K562 (cell line): ENCODE measurements around the gene DEF6. TPM values are rescaled to one million over a fixed set of nuclear protein-coding genes. Genes with fewer than 3 reads are reported as not detected.

Experiments
- ADNP ChIP-seq: fragments of 200-800 bp; sonication (Bioruptor generic); IDR thresholded peaks from 2 replicates; pipeline ENCODE4 v1.6.1; 2016; ENCODE audit warnings: missing genetic modification characterization, missing compliant biosample characterization
- BCLAF1 ChIP-seq, 2 experiments: fragments of 450-650 bp in 1 of 2; IDR thresholded peaks; 2 replicates each; pipeline ENCODE4 v1.6.1; 2011 to 2017; ENCODE audit warnings: low read depth in 2 of 2, antibody characterized with exemption in 1 of 2, borderline replicate concordance in 1 of 2, low read length in 1 of 2, mild to moderate bottlenecking in 1 of 2, mixed read lengths in 1 of 2; ENCODE audit not compliant: control insufficient read depth in 1 of 2
- CBFA2T3 ChIP-seq: fragments of 450-650 bp; IDR thresholded peaks from 2 replicates; pipeline ENCODE4 v1.6.1; 2017
- CBFB ChIP-seq: sonication (generic); formaldehyde crosslinking; IDR thresholded peaks from 2 replicates; pipeline ENCODE4 v1.4.0; 2020; ENCODE audit warnings: mild to moderate bottlenecking, missing genetic modification reagents
- DEAF1 ChIP-seq: fragments of 450-650 bp; formaldehyde crosslinking; IDR thresholded peaks from 2 replicates; pipeline ENCODE4 v1.4.0; 2020; ENCODE audit warnings: mild to moderate bottlenecking, moderate library complexity
- GTF2E2 ChIP-seq: fragments of 200-800 bp; sonication (Bioruptor generic); IDR thresholded peaks from 2 replicates; pipeline ENCODE4 v1.6.1; 2016; ENCODE audit warnings: missing genetic modification characterization, missing compliant biosample characterization
- ILK ChIP-seq: fragments of 450-650 bp; IDR thresholded peaks from 2 replicates; pipeline ENCODE4 v1.6.1; 2016; ENCODE audit warnings: missing genetic modification characterization, low read depth, mild to moderate bottlenecking, missing compliant biosample characterization, moderate library complexity, borderline replicate concordance
- MYNN ChIP-seq, 2 experiments: sonication (generic); formaldehyde crosslinking in 1 of 2; IDR thresholded peaks; 2 replicates each; pipeline versions ENCODE4 v1.5.0 to v1.6.1; 2016 to 2020; ENCODE audit warnings: antibody characterized with exemption in 1 of 2, missing genetic modification reagents in 1 of 2
- NEUROD1 ChIP-seq: fragments of 150-350 bp; IDR thresholded peaks from 2 replicates; pipeline ENCODE4 v1.6.1; 2014; ENCODE audit warnings: borderline replicate concordance, low read length, low read depth; ENCODE audit not compliant: partially characterized antibody
- NFIC ChIP-seq: fragments of 450-650 bp; IDR thresholded peaks from 2 replicates; pipeline ENCODE4 v1.6.1; 2017; ENCODE audit warnings: mild to moderate bottlenecking, inconsistent platforms
- SMAD2 ChIP-seq: fragments of 150-350 bp; IDR thresholded peaks from 2 replicates; pipeline ENCODE4 v1.6.1; 2014; ENCODE audit warnings: low read depth, mild to moderate bottlenecking, low read length
- TCF7 ChIP-seq: sonication (generic); IDR thresholded peaks from 2 replicates; pipeline ENCODE4 v1.6.1; 2016; ENCODE audit warnings: antibody characterized with exemption, borderline replicate concordance
- TCFL5 ChIP-seq: fragments of 250-450 bp; sonication (Bioruptor Pico); conservative IDR thresholded peaks from 2 replicates; pipeline ENCODE4 v1.6.1; 2021; ENCODE audit warnings: mild to moderate bottlenecking, moderate library complexity, matching md5 sums
- TFE3 ChIP-seq: fragments of 450-650 bp; formaldehyde crosslinking; IDR thresholded peaks from 2 replicates; pipeline ENCODE4 v1.4.0; 2020; ENCODE audit warnings: mild to moderate bottlenecking, mixed read lengths
- TGIF2 ChIP-seq: sonication (generic); formaldehyde crosslinking; IDR thresholded peaks from 2 replicates; pipeline ENCODE4 v1.8.1; 2022; ENCODE audit warnings: mild to moderate bottlenecking, missing genetic modification reagents, moderate library complexity
- XRCC4 ChIP-seq: IDR thresholded peaks from one replicate; pipeline ENCODE4 v1.6.1; 2011; ENCODE audit not compliant: insufficient read depth, insufficient read length; ENCODE audit errors: extremely low read depth
- ZNF282 ChIP-seq: sonication (generic); formaldehyde crosslinking; IDR thresholded peaks from 2 replicates; pipeline ENCODE4 v1.8.1; 2023; ENCODE audit warnings: missing genetic modification reagents
- ZNF57 ChIP-seq: fragments of 450-650 bp; formaldehyde crosslinking; IDR thresholded peaks from 2 replicates; pipeline ENCODE4 v1.4.0; 2020; ENCODE audit warnings: mild to moderate bottlenecking, moderate library complexity
- ZNF668 ChIP-seq: fragments of 250-450 bp; sonication (Bioruptor Pico); IDR thresholded peaks from 2 replicates; pipeline ENCODE4 v1.8.0; 2022; ENCODE audit warnings: mild to moderate bottlenecking, inconsistent platforms
- ZNF75A ChIP-seq: fragments of 450-650 bp; formaldehyde crosslinking; IDR thresholded peaks from 2 replicates; pipeline ENCODE4 v1.4.0; 2020; ENCODE audit warnings: mild to moderate bottlenecking
- polyA plus RNA-seq, 8 experiments: library from polyadenylated mRNA; depleted of rRNA in 4 of 8; stranded (reverse) in 5 of 8; unstranded in 3 of 8; fragments of >200 nt; fragmentation: Nextera tagmentation in 2 of 8; fragmentation: Illumina TruSeq in 1 of 8; extraction: Ambion mirVana in 2 of 8; extraction: Trizol in 1 of 8; gene quantifications; 2 replicates each; pipeline versions ENCODE4 v1.2.1 to v1.2.3, GENCODE V29; 2011 to 2014; ENCODE audit warnings: inconsistent platforms in 1 of 8, missing spikeins in 1 of 8
- total RNA-seq, 7 experiments: library from RNA; depleted of rRNA in 6 of 7; stranded (reverse); fragments of >200 nt in 6 of 7; fragmentation: Illumina TruSeq in 2 of 7; extraction: Trizol in 2 of 7; gene quantifications; 2 replicates each; pipeline versions ENCODE4 v1.2.1 to v1.2.3, GENCODE V29; 2011 to 2021; ENCODE audit warnings: low replicate concordance in 1 of 7

DEF6 gene
- total and polyA plus RNA-seq, 9 of the 15 experiments (the other 6 are each of a cell fraction or from before 2014, with no cell fraction given) = 1.3 to 44.6 (median 22.7) TPM

- TF ChIP-seq BCLAF1 (IDR thresholded peaks at IDR 0.05; ENCODE audit: borderline replicate concordance in 1 of 2, control insufficient read depth in 1 of 2, low read depth in 2 of 2, low read length in 1 of 2) = no peak
- peak; percentile 61; the same call in 1 of the 2 replicates for TF ChIP-seq DEAF1 (CRISPR knock-in tag)
- TF ChIP-seq TGIF2 = no peak; the same call in 1 of the 2 replicates
- peak; percentile 78; the same call in 1 of the 2 replicates for TF ChIP-seq TCF7
- no peak for TF ChIP-seq ILK
- TF ChIP-seq TCFL5 (CRISPR knock-in tag) = no peak
- no peak for TF ChIP-seq ZNF668 (CRISPR knock-in tag)
- TF ChIP-seq NFIC = peak; percentile 97
- TF ChIP-seq ADNP (tag) = no peak
- no peak for TF ChIP-seq XRCC4
- peak; percentile 56; the same call in 1 of the 2 replicates for TF ChIP-seq ZNF57
- peak; percentile 71 for TF ChIP-seq NEUROD1
- TF ChIP-seq ZNF75A (CRISPR knock-in tag) = no peak
- TF ChIP-seq MYNN (IDR thresholded peaks at IDR 0.05) = peak; percentile 66
- TF ChIP-seq MYNN (CRISPR knock-in tag; IDR thresholded peaks at IDR 0.05) = no peak
- TF ChIP-seq SMAD2 = no peak
- TF ChIP-seq TFE3 (CRISPR knock-in tag) = no peak
- TF ChIP-seq GTF2E2 = peak; percentile 94; the same call in 1 of the 2 replicates
- peak; percentile 100 for TF ChIP-seq CBFA2T3
- TF ChIP-seq ZNF282 (CRISPR knock-in tag) = no peak
- 0 out of 2 replicates have a peak, but pooled peaks have one; percentile 69 for TF ChIP-seq CBFB
Observed at GRCh38 chr6:35259194-35259947, 38.2 kb upstream of the DEF6 start, which contains the start of gene ZNF76 (continued).
